ENCODE data around the gene KCNK15.

The KCNK15 gene

DNA sequence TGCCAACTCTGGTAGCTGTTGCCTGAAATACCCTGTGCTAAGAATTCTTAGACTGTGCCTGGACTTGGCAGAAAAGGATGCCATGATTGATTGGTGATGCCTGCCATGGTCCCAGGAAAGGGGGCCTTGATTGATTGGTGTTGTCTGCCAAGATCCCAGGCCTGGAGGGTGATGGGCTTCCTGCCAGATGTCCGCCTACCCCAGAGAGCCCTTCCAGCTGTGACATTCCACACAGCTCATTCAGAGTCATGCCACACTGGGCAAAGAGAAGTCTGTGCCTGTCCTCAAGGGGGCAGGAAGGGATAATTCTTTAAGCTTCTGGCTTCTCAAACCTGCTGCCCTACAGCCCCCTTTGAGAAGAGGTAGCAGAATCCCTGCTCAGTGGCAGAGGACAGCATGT is 40.1 kb downstream of the KCNK15 start:
- TF ChIP-seq, protein P1, sequence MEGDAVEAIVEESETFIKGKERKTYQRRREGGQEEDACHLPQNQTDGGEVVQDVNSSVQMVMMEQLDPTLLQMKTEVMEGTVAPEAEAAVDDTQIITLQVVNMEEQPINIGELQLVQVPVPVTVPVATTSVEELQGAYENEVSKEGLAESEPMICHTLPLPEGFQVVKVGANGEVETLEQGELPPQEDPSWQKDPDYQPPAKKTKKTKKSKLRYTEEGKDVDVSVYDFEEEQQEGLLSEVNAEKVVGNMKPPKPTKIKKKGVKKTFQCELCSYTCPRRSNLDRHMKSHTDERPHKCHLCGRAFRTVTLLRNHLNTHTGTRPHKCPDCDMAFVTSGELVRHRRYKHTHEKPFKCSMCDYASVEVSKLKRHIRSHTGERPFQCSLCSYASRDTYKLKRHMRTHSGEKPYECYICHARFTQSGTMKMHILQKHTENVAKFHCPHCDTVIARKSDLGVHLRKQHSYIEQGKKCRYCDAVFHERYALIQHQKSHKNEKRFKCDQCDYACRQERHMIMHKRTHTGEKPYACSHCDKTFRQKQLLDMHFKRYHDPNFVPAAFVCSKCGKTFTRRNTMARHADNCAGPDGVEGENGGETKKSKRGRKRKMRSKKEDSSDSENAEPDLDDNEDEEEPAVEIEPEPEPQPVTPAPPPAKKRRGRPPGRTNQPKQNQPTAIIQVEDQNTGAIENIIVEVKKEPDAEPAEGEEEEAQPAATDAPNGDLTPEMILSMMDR (IDR thresholded peaks at IDR 0.05): no peak
- TF ChIP-seq ZFX (IDR thresholded peaks at IDR 0.05; ENCODE audit: borderline replicate concordance): no peak
- H3K27ac ChIP-seq: no peak overlapping the region

- no peak overlapping the region for H3K27ac ChIP-seq
- TF ChIP-seq, protein P1 (IDR thresholded peaks at IDR 0.05): no peak
- TF ChIP-seq ZFX (IDR thresholded peaks at IDR 0.05; ENCODE audit: borderline replicate concordance): no peak
Observed at GRCh38 chr20:44787299-44787698, 41.6 kb downstream of the KCNK15 start.

DNA sequence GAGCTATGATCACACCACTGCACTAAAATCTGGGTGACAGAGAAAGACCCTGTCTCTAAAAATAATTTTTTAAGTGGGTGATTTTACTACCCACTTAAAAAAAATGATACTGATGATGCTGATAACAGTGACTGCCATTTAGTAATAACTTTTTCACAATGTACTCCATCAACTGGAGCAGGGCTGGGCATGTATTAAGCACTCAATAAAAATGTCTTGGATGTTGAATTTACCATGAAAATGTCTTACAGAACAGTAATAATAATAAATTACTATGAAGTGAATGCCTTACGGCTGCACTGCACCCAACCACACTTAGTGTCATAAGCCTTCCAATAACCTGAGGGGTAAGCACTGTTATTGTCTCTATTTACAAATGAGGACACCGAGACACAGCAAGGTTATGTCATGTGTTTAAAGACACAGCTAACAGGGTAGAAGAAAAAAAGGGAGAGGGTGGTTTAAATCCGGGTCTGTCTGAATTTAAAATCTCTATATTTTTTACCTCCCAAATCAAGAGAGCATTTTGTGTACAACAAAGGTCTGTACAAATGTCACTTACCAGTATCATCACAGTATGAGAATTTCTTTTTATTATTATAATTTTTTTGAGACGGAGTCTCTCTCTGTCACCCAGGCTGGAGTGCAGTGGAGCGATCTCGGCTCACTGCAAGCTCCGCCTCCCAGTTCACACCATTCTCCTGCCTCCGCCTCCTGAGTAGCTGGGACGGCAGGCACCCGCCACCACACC is 43.2 kb downstream of the KCNK15 start:
- TF ChIP-seq, protein P1 (IDR thresholded peaks at IDR 0.05): no peak
- no peak for TF ChIP-seq ZFX (IDR thresholded peaks at IDR 0.05; ENCODE audit: borderline replicate concordance)

GRCh38 chr20:44790638-44791393 is 45.2 kb downstream of the KCNK15 start:
- no peak overlapping the region for H3K27ac ChIP-seq
- no peak for TF ChIP-seq ZFX (IDR thresholded peaks at IDR 0.05; ENCODE audit: borderline replicate concordance)
- TF ChIP-seq, protein P1 (IDR thresholded peaks at IDR 0.05): no peak

More for the DNA sequence above, 43.2 kb downstream of the KCNK15 start:
- H3K27ac ChIP-seq: no peak overlapping the region

DNA sequence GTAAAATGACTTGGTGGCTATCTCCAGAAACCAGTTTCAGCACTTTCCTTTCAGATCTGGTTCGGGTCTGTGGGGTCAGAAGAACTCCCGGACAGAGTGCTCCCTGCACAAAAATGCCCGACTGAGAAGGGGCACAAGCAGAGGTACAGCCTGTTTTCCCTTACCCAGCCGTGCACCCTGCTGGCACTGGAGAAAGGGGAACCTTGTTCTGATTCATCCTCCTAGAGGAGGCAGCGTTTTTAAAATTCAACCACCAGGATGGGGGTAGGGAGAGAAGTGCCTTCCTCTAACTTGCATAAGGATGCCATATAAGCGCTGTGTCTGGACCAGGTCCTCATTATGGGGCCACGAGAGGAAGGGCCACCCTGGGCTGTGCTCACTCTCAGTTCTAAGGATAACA is 47.1 kb downstream of the KCNK15 start:
- no peak for TF ChIP-seq ZFX (IDR thresholded peaks at IDR 0.05; ENCODE audit: borderline replicate concordance)
- no peak overlapping the region for H3K27ac ChIP-seq

DNA sequence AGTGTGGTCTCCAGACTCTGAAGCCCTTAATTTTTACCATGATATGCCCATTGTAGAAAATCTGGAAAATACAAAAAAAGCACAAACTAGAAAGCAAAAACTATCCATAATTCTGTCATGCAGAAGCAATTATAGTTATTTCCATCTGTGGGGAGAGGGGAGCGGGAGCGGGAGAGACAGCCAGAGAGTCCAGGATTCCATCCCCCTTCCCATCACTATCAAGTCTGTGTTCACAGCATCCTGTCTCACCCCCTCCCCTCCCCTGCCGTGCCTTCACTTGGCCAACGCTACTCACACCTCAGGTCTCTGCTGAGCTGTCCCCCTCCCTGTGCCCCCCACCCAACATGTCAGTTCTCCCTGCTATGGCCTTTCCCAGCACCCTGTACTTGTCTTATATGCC is 50.2 kb downstream of the KCNK15 start:
- no peak for TF ChIP-seq ZFX (IDR thresholded peaks at IDR 0.05; ENCODE audit: borderline replicate concordance)
- H3K27ac ChIP-seq: no peak overlapping the region

DNA sequence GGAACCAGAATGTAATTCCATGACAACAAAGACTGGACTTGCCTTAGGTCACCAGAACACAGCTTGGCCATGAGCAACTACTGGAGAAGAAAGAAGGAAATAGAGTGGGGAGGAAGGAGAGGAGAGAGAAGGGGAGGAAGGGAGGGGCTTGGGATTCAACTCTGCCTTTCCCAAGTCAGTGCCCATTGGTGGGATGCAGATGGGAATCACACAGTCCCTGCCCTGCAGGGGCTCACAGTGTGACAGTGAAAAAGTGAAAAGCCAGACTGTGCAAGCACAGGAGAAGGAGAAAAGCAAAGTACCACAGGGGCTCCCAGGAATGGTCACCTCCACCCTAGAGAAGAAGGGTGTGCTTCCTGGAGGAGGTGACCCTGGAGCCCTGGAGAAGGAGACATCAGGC is 50.6 kb downstream of the KCNK15 start:
- no peak for TF ChIP-seq ZFX (IDR thresholded peaks at IDR 0.05; ENCODE audit: borderline replicate concordance)
- TF ChIP-seq, protein P1 (IDR thresholded peaks at IDR 0.05): no peak
- H3K27ac ChIP-seq: no peak overlapping the region

DNA sequence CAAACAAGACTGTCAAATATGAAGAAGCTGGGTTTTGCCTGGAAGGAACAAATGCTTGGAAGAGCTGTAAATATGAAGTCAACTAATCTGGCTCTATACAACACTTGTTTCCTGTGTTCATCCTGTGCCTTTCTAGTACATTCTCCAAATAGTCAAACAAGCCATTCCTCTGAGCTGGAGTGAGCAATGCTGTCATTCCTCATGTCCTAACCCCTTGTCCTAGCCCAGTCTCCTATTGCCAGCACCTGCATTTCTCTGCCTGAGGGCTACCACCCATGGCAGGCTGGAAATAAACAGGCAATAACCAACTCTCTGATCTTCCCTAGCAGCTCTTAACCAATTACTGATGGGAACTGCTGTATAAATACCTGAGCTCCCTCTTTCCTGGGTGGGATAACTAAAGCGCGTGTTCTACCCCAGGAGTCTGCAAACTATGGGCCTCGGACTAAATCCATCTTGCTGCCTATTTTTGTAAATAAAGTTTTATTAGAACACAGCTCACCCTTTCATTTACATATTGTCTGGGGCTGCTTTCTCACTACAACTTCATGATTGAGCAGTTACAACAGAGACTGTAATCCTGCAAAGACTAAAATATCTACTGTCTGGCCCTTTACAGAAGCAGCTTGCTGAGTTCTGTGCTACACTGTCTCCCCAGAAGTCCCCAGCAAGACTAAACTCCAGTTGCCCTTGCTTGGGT is 51.2 kb downstream of the KCNK15 start:
- no peak for TF ChIP-seq ZFX (IDR thresholded peaks at IDR 0.05; ENCODE audit: borderline replicate concordance)
- TF ChIP-seq, protein P1 (IDR thresholded peaks at IDR 0.05): no peak
- no peak overlapping the region for H3K27ac ChIP-seq
